Caki2 (cell line): Measurements from ENCODE around the gene GNAO1. TPM values are rescaled to one million over a fixed set of nuclear protein-coding genes. Genes with fewer than 3 reads are reported as not detected.

Experiments
- DNase-seq: peaks from one replicate; pipeline ENCODE4 v3.0.0-alpha.2; 2015; ENCODE audit warnings: low read depth
- in situ Hi-C: cut with HindIII; loops from 2 replicates; pipeline ENCODE4 v1.10.0; 2016; ENCODE audit warnings: low sequenced_read_pairs, low pct_unique_long_range_greater_than_20kb, mixed read lengths
- total RNA-seq: library from RNA; depleted of rRNA; stranded (reverse); fragments of >200 nt; shearing (Covaris generic); gene quantifications from 2 replicates; pipeline ENCODE4 v1.2.3, GENCODE V29; 2014; ENCODE audit warnings: low replicate concordance

GNAO1 gene
- total RNA-seq, 1 experiment from 2014 or later = 4.1 TPM

DNA sequence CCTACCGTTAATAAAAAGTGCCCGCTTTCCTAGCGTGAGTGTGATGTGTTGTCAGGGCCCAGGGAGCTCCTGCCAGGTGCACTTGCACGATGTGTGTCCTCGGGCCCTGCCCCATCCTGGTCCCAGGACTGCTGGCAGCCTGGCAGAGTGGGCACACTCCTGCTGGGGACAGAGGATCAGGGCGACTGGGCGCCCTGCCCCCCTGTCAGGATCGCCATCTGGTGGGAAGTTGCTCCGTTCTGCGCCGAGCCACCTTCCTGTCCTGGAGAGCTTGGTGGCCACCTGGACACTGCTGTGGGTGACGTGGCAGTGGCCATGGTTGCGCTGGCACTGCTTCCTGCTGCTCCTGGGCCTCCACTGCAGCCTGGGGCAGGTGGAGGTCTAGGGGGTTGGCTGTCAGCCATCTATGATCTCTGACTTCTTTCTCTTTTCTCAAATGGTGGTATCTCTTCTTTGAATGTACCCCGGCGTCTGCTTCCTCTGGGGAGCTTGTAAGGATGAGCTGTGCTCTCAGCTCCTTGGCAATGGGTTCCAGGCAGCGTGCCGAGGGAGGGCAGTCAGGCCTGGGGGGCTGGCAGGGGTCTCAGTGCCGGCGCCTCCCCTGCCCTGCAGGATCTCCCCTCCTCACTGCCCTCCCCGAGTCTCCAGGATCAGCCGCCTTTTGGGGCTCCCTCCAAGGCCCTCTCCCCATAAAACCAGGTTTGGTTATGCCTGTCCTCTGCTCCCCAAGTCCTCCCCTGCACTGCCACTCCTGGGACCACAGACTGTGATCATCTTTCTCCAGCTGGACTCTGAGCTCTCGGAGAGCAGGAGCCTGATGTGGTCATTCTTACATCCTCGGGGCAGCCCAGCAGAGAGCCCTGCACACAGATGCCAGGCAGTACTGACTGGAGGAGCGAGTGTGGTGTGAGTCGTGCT lies 157.1 kb downstream of the GNAO1 start:
- no peak for DNase-seq
- in situ Hi-C loops = no loop called here

GRCh38 chr16:56349086-56349415 lies 157.8 kb downstream of the GNAO1 start:
- no peak for DNase-seq
- in situ Hi-C loops = no loop called here

DNA sequence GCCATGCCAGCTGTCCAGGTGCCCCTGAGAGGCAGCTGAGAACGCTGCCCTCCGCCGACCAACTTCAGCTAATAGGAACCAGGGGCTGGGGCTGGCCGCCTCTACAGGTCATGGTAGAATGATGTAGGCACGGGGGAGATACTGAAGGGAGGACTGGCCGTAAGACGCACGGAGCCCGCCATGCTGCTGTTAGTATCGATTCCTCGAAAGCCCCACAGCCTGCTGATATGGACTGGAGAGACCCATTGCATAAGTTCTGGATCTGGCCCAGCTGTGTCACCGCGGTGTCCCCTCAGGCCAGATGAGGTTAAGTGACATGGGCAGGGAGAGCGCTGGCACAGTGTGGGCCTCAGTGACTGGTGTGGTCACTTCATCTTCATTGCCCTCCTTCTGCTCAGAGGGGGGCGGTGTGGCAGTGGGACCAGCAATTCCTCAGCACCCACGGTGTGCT lies 158.4 kb downstream of the GNAO1 start:
- in situ Hi-C loops = no loop called here
- no peak for DNase-seq

DNA sequence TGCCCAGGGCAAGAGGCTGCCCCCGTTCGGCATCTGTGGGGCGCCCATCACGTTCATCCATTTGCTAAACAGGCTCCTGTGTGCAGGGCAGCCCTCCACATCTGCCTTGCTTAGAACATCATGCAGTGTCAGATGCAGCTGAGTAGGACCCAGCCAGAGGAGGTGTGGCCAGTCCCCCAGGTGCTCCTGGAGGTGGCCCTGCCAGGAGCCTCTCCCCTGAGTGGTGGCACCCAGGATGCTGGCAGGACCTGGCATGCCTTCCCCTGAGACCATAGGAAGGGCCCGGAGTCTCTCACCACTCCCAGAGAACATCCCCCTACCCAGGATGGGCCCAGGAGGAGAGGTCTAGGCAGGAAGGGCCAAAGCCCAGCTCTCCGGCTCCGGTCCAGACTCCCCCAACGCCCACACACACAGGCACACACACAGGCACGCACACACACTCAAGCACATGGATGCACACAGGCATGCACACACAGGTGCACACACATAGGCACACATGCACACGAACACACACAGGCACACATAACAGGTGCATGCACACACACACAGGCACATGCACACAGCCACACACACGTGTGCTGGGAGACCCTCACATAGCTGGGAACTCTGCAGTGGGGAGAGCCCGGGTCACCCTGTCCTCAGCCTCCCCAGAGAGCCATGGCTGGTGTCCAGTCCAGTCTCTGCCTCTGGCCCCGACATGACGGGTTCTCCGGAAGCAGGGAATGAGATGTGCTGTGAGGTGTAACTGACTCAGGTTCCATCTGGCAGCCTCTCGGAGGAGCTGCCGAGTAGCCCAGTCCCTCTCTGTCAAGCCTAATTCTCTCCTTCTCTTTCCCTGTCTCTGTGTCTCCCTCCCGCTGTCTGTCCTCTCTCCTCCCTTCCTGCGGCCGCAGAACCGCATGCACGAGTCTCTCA lies 159.5 kb downstream of the GNAO1 start:
- DNase-seq = no peak
- in situ Hi-C loops = no loop called here

- in situ Hi-C loops = no loop called here
- no peak for DNase-seq
Observed at GRCh38 chr16:56351481-56351880, 160.2 kb downstream of the GNAO1 start.

DNA sequence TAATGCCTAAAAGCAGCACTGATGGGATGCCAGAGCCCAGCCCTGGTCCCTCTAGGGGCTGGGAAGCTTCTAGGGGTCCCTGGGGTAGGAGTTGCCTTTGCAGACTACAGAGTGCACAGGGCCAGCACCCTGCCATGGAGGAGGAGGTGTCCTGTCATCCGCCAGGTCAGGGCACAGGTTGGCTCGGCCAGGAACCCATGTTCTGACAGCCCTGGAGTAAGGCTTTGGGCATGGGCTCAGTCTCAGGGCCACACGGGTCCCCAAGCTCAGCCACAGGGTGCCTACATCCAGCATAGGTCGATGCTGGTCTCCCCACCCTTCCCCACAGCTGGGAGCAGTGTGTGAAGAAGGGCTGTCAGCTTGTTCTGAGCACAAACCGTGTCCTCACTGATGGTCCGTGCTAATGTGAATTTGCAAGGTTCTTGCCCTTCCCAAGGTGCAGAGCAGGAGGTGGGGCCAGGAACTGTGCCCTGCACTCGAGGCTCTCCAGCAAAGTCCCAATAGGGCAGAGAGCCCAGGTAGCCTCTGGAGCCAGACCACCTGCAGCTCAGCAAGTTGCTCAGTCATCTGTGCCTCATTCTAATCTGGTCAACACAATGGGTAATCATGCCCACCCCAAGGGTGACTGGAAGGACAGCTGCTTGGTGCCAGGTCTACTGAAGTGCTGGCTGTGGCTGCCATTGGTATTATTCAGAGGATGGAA lies 161.2 kb downstream of the GNAO1 start:
- in situ Hi-C loops = no loop called here
- no peak for DNase-seq

- in situ Hi-C loops = no loop called here
- no peak for DNase-seq
Observed at GRCh38 chr16:56353054-56353921, 162.0 kb downstream of the GNAO1 start.

GRCh38 chr16:56354016-56354415 lies 162.7 kb downstream of the GNAO1 start:
- in situ Hi-C loops = no loop called here
- no peak for DNase-seq

GRCh38 chr16:56354746-56355145 lies 163.5 kb downstream of the GNAO1 start:
- in situ Hi-C loops = no loop called here
- no peak for DNase-seq

GRCh38 chr16:56355221-56355620 lies 163.9 kb downstream of the GNAO1 start:
- no peak for DNase-seq
- in situ Hi-C loops = no loop called here

DNA sequence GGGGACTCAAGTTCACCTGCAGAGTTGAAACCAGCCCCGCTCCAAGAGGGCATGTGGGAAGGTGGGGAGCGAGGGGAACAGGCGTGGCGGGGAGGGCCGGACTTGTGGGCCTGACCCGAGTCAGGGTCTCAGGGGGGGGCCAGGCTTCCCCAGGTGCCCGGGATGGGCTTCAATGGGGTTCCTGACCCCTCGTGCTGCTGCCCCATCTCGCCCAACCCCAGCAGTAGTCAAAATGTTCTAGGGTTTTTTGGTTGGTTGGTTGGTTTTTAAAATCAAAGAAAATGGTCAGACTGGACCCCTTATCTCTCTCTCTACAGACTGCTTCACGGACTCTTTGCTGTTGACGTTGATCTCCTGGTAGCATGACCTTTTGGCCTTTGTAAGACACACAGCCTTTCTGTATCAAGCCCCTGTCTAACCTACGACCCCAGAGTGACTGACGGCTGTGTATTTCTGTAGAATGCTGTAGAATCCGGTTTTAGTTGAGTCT lies 164.5 kb downstream of the GNAO1 start:
- DNase-seq = no peak
- in situ Hi-C loops = no loop called here

DNA sequence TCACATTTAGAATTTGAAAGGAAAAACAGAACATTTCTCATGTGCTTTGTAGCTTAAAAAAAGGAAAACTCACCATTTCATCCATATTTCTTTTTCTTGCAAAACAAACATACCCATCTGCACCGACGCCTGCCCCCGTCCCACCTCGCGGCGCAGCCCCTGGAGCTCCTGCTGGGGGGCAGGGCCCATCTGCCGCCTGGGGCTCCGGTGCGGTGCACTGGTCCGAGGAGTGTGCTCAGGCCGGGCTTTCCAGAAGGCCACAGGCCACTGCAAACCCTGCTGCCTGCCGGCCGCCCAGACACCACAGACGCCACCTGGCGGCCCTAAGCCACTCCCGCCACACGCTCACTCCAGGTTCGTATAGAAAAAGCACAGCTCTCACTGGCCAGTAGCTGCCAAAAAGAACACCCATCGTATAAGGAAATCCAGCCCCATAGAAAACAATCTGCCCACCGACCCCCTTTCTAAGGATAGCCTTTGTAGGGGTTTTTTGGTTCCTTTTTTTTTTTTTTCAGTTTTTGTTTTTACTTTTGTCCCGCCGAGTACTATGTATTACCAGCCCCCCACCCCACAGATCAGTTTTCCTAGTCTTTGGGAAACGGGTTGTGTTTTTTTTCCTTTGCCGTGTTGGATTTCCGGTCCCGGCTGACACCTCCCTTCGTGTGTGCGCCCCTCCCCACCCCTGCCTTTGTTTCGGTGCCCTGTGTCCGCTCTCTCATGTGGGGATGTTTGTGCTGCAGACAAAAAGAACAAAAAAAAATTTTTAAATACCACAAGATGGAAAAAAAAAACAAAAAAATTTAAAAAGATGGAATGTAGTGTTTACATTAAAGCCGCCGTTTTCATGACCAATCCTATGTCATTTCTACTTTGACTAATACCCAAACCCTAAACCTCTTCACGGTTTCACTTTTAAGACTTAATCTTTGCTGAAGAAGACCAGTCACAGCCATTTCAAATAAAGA lies 165.3 kb downstream of the GNAO1 start:
- peak; percentile 59 for DNase-seq
- in situ Hi-C loops = no loop called here

- in situ Hi-C loops = no loop called here
- no peak for DNase-seq
Observed at GRCh38 chr16:56357241-56357764, 166.0 kb downstream of the GNAO1 start.

GRCh38 chr16:56357765-56358322 lies 166.6 kb downstream of the GNAO1 start:
- in situ Hi-C loops = no loop called here

DNA sequence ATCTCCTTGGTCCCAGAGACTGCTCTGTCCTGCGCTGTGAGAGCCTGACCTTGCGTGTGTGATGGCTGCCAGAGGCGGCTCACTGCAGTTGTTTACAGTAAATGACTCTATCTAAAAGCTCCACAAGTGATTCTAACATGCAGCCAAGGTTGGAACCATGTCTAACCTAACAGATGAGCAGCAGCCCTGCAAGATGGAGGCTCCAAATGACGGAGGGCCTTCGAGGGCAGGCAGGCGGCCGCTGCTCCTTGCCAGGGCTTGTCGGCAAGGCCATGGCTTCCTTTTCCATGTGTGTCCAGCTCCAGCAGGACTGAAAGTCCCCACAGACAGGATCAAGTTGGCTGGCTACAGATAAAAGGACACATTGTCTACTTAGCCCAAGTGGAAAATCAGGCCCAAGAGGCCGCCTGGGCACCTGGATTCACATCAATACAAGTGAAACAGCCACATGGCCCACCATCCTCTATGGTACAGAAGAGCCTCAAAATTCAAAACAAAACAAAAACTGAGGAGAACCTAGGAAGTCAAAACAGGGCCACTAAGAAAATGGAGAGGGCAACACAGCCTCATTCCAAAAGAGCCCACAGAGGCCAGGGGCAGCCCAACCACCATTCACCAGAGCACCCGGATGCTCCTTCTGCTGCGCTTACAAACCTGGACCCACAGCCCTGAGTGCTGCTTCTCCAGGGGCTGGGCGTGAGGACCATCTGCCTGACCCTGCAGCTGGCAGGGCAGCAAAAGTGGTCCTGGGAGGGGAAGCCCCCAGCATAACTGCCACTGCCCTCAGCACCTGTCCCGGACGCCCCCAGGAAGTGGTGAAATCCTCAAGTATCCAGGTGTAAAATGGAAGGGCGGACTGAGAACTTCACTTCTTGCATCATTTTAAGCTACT lies 169.1 kb downstream of the GNAO1 start:
- DNase-seq = no peak
- in situ Hi-C loops = no loop called here

More at GRCh38 chr16:56357765-56358322, 166.6 kb downstream of the GNAO1 start:
- DNase-seq = no peak
